Measurements from ENCODE around the gene PFKP.

The PFKP gene

GRCh38 chr10:3072641-3073360 is 5.5 kb downstream of the PFKP start:
- DNase-seq: no peak

- no peak for DNase-seq
Observed at GRCh38 chr10:3074145-3074665, 6.9 kb downstream of the PFKP start.

DNA sequence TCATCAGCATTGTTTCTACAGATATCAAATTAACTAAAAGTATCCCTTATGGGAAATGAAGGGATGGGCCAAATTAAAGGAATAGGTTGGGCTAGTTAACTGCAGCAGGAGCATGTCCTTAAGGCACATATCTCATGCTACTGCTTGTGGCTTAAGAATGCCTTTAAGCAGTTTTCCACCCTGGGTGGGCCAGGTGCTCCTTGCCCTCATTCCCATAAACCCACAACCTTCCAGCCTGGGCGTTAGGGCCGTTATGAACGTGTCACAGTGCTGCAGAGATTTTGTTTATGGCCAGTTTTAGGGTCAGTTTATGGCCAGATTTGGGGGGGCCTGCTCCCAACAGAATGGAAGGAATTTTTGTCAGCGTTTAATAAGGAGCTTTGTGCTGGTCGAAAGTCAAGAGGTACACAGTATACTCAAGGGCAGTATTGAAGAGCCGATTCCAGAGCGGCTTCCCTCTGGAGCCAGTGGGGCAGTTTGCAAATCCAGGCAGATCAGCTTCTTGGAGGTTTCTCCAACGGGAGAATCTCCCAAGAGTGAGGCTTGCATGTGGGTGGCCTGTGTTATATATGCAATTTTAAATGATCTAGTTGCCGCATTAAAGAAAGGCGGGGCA is 7.7 kb downstream of the PFKP start:
- no peak for DNase-seq

DNA sequence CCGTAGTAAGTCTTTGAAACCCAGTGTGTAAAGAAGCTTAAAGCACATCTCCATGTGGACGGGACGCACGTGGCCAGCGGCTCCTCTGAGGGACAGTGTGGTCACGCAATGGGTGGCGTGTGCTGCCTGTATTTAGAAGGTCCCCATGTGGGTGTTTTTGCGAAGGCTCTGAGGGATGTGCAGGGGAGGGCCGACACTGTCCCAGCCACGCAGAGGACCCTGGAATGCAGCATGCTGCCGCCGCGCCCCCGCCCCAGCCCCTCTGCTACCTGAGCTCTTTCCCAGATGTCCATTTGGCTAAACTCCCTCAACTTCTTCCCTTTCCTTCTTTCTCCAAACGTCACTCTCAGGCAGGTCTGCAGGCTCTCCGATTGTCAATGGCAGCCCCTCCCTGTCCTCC is 8.8 kb downstream of the PFKP start:
- no peak for DNase-seq

DNA sequence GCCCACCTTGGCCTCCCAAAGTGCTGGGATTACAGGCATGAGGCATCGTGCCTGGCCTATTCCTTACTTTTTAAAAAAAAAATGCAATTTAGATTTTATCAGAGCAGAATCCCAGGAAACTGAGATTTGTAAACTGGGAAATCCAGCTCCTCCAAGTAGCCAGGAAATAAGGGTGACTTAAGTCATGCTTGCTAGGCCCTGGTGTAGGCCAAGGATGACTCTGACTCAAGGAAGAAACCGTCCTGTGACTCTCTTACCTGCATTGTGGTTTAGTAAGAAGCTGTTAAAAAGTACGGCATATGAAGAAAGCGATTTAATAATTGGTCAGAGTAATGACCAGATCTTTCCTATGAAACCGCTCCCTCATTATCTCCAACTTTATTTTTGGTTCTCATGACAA is 10.2 kb downstream of the PFKP start:
- DNase-seq: no peak

DNA sequence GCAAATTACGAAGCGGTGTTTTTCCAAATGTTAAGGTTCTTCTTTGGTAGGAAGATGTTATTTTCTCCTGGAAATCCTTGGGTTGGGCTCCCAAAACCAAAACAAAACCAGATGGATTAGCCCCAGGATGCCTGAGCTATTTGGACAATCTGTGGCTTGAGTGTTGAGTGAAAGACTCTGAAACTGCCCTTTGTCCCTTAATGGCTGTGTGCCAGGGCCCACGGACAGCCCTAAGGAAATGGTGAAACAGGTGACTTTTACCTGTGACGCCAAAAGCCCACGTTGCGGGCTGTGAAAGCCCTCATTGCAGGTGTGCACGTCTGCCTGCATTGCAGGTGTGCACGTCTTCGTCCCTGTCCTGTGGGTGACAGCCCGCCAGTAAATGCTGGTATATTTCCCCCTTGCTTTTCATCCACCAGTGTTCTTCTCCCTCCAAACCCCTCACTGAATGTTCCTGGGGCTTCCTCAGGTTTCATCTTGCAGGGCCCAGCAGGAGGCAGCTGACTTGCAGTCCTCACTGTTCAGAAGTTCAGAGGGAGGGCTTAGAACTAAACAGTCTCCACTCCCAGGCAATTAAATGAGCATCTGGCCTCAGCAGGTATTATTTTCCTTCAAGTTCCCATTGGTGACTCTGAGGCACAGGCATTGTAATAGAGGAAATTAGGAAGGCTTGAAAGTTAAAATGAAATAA is 10.7 kb downstream of the PFKP start:
- DNase-seq: peak in 2 of 3 experiments; percentile 19 to 34

DNA sequence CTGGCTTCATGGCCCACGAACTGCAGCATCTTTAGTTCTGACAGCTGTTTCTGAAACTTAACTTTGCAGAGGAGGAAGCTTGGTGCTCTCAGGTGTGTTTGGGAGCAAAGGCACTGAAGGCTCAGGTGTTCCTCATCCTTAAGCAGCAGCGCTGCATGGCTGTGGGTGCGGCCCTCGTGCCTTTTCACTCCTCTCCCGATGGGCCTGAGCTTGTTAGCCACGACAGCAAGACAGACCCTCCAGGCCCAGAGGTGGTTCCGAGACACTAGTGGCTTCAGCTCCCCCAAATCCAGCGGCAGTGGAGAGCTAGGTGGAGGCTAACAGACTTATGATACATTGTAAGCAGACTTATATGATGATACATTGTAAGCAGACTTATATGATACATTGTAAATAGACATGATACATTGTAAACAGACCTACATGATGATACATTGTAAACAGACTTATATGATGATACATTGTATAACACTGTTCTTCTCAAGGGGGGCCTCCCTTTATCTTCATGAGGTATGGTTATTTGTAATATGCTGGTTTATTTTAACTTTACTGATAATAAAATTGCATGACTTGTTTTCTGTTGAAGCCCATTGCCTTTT is 14.1 kb downstream of the PFKP start:
- no peak for DNase-seq

- no peak for DNase-seq
Observed at GRCh38 chr10:3082290-3082689, 14.9 kb downstream of the PFKP start.

GRCh38 chr10:3085785-3086567 is 18.6 kb downstream of the PFKP start:
- no peak for DNase-seq

- no peak for DNase-seq
Observed at GRCh38 chr10:3090388-3090787, 23.0 kb downstream of the PFKP start.

DNA sequence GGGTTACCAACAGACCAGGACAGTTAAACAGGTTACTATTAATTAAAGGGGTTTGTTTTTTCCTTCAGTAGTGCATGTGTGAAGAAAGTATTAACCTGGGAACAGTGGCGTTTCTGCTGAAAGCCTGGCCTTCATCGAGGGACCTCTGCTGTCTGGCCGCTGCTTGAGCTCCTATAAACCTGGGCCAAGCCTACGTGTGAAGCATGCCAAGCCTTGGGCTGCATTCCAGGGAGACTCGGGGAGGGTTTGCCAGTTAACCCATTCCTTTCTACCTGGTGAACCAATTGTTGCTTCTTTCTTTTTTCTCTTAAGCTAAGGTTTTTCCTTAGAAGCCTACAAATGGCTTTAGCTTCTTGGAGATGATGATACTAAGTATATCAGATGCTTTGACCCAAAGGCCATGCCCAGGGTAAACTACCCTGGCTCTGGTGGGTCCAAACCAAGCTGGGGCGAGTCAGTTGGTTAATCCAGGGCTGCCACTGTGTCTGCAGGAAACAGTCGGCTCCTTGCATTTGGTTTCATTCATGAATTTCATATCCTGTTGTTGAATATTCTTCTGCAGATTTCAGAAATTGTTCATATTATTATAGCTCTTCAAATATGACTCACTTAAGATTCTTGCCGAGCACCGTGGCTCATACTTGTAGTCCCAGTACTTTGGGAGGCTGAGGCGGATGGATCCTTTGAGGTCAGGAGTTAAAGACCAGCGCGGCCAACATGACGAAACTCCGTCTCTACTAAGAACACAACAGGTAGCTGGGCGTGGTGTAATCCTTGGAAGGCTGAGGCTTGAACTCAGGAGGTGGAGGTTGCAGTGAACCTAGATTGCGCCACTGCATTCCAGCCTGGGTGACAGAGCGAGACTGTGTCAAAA is 23.8 kb downstream of the PFKP start:
- DNase-seq: no peak

DNA sequence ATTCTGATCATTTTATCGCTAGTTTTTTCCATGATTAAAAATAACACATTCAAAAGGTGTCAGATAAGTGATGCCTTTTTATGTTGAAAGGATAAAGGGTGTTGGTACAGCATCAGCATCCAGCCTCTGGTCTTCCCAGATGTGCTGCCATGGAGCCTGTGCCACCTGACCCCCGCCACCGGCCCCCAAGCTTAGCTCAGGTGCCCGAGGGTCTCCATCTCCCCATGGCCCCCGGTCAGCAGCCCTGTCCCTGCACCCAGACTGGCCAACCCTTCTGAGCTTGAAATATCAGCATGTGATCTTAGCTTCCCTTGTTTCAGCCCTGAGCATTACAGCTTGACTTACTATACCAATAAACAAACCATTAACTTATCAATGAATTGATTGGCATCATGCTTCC is 24.6 kb downstream of the PFKP start:
- no peak for DNase-seq

DNA sequence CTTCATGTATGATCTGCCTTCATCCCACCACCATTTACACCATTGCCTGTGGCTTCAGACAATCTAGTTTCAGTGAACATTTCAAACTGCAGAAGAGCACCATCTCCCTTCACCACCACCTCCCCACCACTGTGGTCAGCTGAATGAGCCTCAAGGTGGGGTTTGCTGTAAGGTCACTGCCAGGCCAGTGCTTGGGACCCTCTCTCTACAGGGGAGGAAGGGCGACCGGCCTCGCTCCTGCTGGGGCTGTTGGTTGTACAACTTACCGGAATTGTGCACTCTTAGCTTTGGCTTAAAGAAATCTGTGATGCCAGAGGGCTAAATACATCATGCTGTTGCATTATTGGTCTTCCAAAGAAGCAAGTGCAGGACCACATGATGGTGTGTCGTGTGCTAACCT is 26.6 kb downstream of the PFKP start:
- no peak for DNase-seq

- no peak for DNase-seq
Observed at GRCh38 chr10:3094609-3095036, 27.3 kb downstream of the PFKP start.

GRCh38 chr10:3095373-3096139 is 28.2 kb downstream of the PFKP start:
- DNase-seq: no peak

GRCh38 chr10:3096149-3096548 is 28.8 kb downstream of the PFKP start:
- no peak for DNase-seq

DNA sequence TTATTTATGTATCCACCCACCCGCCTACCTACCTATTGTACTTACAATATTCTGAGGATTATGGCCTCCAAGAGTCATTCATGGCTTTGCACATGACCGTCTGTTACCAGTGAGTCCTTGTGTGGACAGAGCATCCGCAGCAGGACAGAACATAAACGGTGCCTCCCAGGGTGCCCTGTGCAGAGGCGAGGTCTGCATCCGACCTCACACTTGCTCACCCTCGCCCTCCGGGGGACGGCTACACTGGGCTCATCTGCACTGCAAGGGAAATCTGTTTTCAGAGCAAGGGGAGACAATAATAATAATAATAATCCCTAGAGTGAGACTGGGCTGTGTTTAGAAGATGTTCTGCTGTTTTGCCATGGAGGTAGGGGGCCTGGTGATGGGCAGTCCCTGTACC is 29.8 kb downstream of the PFKP start:
- DNase-seq: no peak

DNA sequence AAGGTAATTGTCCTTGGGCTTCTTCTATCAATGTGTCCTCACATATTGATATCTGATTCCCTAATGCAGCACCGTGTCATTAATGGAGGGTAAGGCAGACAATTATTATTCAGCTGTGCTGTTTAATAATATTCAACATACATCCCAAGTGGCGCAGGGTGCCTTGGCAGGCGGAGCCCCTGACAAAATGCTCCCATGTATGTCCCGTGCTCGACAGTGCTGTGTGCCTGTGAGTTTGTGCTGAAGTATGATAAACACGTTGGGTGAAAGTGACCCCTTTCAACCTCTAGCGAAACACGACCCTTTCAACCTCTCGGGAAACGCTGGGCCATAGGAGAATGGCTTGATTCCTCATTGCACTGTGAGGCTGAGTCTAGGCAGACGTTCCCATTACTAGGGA is 31.3 kb downstream of the PFKP start:
- DNase-seq: no peak

GRCh38 chr10:3099291-3100092 is 32.1 kb downstream of the PFKP start:
- DNase-seq: no peak

All from NCI-H1417 (cell line).